NCI-H748 (cell line): ENCODE data around the gene FAM135A.
"Not testable (repeated sequence)": the region's sequence is repeated elsewhere in the genome, so short reads cannot be mapped to it uniquely, and the experiment has no call there.

Experiments
- DNase-seq: peaks from one replicate; lab custom pipeline; 2025; ENCODE audit not compliant: unreplicated experiment; lab: John Stamatoyannopoulos, UW

The FAM135A gene

GRCh38 chr6:70609181-70609580, 195.9 kb downstream of the FAM135A start:
- not testable (repeated sequence) for DNase-seq
